ENCODE data around the gene SRA1. TPM values are rescaled to one million over a fixed set of nuclear protein-coding genes. Genes with fewer than 3 reads are reported as not detected.

SRA1 gene
- total RNA-seq, 1 experiment from 2014 or later = 92.9 TPM

DNA sequence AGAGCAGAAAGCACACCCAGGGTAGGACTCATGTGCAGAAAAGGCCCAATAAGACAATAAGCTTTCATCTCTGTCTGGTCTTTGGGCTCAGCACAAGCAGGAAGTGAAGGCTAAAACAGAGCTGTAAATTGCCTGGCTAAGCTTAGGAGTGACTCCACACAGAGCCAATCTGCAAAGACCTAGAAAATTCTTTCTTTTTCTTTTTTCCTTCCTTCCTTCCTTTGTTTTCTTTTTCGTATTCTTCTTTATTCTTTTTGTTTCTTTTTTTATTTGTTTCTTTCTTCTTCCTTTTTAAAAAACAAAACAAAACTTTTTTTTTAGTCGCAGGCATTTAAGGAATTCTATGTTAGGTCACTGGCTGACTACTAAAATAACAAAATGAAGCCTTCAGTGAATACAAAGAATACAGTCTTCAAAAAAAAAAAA, 19.5 kb upstream of the SRA1 start:
- no peaks in the 10 kb centered on the region for H3K27me3 ChIP-seq
- no peaks in the 10 kb centered on the region for H3K9me3 ChIP-seq
- no peak for DNase-seq

DNA sequence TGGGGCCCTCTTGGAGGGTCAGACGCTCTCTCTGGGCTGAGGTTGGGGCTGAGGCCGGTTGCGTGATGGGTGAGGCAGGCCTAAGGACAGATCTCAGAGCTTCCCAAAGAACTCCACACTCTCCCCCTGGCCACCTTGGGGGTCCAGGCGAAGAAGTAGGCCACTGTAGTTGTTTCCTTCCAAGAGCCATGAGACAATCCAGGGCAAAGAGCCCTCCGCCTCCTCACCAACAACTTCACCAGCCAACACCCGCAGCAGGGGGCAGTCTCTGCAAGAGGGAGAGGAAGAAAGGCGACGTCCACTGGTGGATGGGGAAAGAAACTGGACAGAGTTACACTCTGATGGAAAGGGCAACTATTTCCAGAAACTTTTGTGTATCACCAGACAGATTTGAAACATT, 18.0 kb upstream of the SRA1 start:
- H3K9me3 ChIP-seq = no peaks in the 10 kb centered on the region
- H3K27me3 ChIP-seq = no peaks in the 10 kb centered on the region
- no peak overlapping the region for H3K4me3 ChIP-seq
- 0 out of 2 replicates have a peak, but pooled peaks cover 2% of the 10 kb centered on the region for H3K36me3 ChIP-seq
- DNase-seq = peak; percentile 54

More for the DNA sequence above, 19.5 kb upstream of the SRA1 start:
- no peaks in the 10 kb centered on the region for H3K36me3 ChIP-seq
- no peak overlapping the region for H3K4me3 ChIP-seq

- peaks cover 5% of the 10 kb centered on the region; the same call in 1 of the 2 replicates for H3K36me3 ChIP-seq
- DNase-seq = no peak
- H3K27me3 ChIP-seq = no peaks in the 10 kb centered on the region
- no peaks in the 10 kb centered on the region for H3K9me3 ChIP-seq
- H3K4me3 ChIP-seq = no peak overlapping the region
Observed at GRCh38 chr5:140574165-140574564, 16.9 kb upstream of the SRA1 start.

DNA sequence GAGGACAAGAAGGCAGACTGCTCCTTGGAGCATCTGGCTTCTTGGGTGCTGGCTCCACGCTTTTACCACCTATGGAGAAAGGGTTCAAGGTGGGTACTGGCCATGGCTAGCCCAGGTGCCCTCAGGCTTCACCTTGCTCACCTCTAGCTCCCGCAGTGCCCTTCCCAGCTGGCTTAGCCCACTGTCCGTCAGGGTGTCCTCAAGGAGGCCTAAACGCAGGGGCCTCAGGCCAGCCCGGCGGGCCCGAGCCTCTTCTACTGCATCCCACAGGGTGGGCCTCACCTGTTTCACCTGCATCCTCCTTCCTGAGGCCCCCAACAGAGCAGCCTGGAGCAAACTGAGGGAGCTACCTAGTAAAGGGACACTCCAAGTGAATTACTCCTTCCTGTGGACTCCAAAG, 16.4 kb upstream of the SRA1 start:
- no peaks in the 10 kb centered on the region for H3K27me3 ChIP-seq
- DNase-seq = no peak
- no peaks in the 10 kb centered on the region for H3K9me3 ChIP-seq
- peaks cover 9% of the 10 kb centered on the region for H3K36me3 ChIP-seq
- no peak overlapping the region for H3K4me3 ChIP-seq

DNA sequence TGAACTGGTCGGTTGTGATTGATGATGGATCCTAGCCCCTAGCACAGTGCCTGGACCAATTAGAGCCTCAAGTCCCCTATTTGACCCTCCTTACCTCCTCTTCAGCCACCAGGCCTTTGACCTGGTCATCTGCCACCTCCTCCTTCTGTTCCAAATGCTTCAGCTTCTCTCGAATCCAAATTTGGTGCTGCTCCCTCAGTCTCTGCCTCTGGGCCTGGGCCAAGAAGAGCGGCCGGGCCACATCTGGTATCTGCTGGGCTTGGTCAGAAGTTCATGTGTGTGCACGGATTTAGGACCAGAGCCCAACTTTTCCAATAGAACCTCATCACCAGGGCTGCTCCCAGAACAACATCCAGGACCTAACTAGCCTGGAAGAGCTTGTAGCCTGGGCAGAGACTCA, 13.8 kb upstream of the SRA1 start:
- no peaks in the 10 kb centered on the region for H3K9me3 ChIP-seq
- H3K36me3 ChIP-seq = peaks cover 33% of the 10 kb centered on the region
- H3K4me3 ChIP-seq = no peak overlapping the region
- H3K27me3 ChIP-seq = no peaks in the 10 kb centered on the region
- DNase-seq = no peak

DNA sequence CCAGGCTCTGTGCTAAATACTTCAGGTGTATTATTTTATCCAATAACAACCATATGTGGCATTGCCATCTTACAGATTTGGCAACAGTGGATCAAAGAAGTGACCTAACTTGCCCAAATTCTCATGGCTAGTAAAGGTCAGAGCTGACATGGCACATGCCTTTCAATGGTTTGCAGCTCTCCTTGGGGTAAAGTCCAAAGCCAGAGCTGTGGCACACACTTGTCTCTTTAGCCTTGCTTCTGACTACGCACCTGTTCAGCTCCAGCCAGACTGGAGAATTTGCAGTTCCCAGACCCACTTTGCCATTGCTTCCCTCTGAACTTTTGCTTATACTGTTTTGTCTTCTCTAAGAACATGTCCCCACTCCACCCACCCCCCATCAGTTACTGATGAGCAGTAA, 13.2 kb upstream of the SRA1 start:
- DNase-seq = no peak
- Histone ChIP-seq H3K27me3 (no peaks in the 10 kb centered on the region), H3K4me3 (no peak overlapping the region), H3K9me3 (no peaks in the 10 kb centered on the region), H3K36me3 (peaks cover 39% of the 10 kb centered on the region)

DNA sequence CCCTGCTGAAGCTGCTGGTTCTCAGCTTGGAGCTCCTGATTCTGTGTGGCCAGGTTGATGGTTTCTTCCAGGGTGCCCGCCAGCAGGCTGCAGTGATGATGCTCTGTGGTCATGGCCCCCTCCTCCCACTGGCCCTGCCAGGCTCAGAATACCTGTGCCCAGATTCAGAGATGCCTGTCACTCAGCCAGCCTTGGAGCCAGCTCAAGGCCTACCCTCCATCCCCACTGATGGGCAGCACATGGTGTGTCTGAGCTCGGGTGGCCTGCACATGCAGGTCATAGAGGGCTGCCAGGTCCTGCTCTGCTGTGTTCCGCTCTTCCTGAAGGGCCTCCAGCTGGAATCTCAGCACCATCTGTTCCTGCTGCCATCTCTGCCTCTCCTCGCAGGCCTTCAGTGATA, 12.8 kb upstream of the SRA1 start:
- H3K27me3 ChIP-seq = no peaks in the 10 kb centered on the region
- no peaks in the 10 kb centered on the region for H3K9me3 ChIP-seq
- H3K4me3 ChIP-seq = no peak overlapping the region
- no peak for DNase-seq
- peaks cover 43% of the 10 kb centered on the region for H3K36me3 ChIP-seq

GRCh38 chr5:140569197-140569596, 11.9 kb upstream of the SRA1 start:
- Histone ChIP-seq H3K36me3 (peaks cover 43% of the 10 kb centered on the region), H3K4me3 (no peak overlapping the region), H3K27me3 (no peaks in the 10 kb centered on the region), H3K9me3 (no peaks in the 10 kb centered on the region)
- no peak for DNase-seq

GRCh38 chr5:140568443-140569063, 11.3 kb upstream of the SRA1 start:
- DNase-seq = no peak
- Histone ChIP-seq H3K4me3 (no peak overlapping the region), H3K9me3 (no peaks in the 10 kb centered on the region), H3K36me3 (peaks cover 43% of the 10 kb centered on the region), H3K27me3 (no peaks in the 10 kb centered on the region)

GRCh38 chr5:140567871-140568270, 10.6 kb upstream of the SRA1 start:
- no peak for DNase-seq
- peaks cover 43% of the 10 kb centered on the region for H3K36me3 ChIP-seq
- H3K27me3 ChIP-seq = no peaks in the 10 kb centered on the region
- H3K4me3 ChIP-seq = no peak overlapping the region
- no peaks in the 10 kb centered on the region for H3K9me3 ChIP-seq

DNA sequence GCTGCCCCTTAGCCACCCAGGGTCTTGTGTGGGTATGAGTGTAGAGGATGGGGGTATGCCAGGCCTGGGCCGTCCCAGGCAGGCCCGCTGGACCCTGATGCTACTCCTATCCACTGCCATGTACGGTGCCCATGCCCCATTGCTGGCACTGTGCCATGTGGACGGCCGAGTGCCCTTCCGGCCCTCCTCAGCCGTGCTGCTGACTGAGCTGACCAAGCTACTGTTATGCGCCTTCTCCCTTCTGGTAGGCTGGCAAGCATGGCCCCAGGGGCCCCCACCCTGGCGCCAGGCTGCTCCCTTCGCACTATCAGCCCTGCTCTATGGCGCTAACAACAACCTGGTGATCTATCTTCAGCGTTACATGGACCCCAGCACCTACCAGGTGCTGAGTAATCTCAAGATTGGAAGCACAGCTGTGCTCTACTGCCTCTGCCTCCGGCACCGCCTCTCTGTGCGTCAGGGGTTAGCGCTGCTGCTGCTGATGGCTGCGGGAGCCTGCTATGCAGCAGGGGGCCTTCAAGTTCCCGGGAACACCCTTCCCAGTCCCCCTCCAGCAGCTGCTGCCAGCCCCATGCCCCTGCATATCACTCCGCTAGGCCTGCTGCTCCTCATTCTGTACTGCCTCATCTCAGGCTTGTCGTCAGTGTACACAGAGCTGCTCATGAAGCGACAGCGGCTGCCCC, 10.0 kb upstream of the SRA1 start:
- Histone ChIP-seq H3K27me3 (no peaks in the 10 kb centered on the region), H3K36me3 (peaks cover 43% of the 10 kb centered on the region), H3K9me3 (no peaks in the 10 kb centered on the region), H3K4me3 (no peak overlapping the region)
- no peak for DNase-seq

DNA sequence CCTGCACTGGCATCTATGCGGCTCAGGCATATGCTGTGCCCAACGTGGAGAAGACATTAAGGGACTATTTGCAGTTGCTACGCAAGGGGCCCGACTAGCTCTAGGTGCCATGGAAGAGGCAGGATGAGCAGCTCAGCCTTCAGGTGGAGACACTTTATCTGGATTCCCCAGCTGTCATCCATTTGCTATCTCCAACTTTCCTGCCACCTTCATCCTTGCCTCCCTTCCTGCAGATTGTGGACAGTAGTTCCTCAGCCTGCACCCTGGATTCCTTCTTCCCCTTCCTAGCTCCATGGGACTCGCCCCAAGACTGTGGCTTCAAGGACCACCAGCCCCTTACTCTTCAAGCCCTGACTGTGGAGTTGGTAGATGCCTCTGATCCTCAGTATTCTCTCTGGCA, 9.4 kb upstream of the SRA1 start:
- H3K36me3 ChIP-seq = peaks cover 43% of the 10 kb centered on the region

DNA sequence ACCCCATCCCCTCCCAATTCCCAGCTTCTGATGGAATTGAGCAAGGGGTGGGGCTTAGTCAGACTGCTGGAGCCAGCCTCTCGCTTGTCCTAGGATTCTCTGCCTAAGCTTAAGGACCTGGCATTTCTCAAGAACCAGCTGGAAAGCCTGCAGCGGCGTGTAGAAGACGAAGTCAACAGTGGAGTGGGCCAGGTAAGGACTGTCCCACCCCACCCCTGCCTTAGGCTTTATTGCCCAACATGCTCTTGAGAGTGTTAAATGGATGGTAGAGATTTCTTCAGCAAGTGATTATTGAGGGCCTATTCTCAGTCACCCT, 8.5 kb upstream of the SRA1 start:
- Histone ChIP-seq H3K36me3 (peaks cover 43% of the 10 kb centered on the region), H3K27me3 (no peaks in the 10 kb centered on the region), H3K4me3 (peak overlapping the region; percentile 83), H3K9me3 (no peaks in the 10 kb centered on the region)
- peak; percentile 31 for DNase-seq

More for the DNA sequence above, 9.4 kb upstream of the SRA1 start:
- Histone ChIP-seq H3K9me3 (no peaks in the 10 kb centered on the region), H3K27me3 (no peaks in the 10 kb centered on the region), H3K4me3 (no peak overlapping the region)
- DNase-seq = no peak

DNA sequence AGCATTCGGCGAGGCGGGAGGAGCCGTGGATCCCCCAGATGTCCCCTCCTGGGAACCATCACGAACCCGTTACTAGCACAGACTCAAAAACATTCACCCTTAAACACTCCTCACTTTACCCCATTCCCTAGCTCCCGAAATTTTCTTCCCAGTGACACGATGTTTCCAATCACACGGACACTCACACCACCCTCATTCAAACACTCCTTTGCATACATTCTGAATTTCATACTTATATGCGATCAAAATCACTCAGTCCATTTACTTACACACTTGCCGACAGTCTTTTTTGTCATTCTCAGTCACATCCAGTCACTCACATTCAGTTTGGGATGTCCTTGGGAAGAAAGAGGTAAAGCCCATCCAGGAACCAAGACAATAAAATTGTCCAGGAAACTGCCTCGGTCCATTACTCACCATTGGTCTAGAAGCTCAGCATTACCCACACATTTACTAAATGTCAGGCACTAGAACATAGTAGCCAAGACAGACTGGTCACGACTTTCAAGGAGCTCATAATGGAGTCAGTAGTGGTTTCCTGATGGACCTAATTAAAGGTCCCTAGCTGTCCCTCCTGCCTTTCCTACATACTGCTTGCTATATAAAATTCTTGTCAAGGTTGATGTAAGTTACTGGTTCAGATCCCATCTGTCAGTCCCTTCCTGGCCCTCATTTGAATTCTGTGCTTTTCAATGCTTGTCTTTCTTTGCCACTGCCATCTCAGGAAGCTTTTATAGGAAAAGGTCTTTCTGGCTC, 7.9 kb upstream of the SRA1 start:
- H3K27me3 ChIP-seq = no peaks in the 10 kb centered on the region
- peak overlapping the region; percentile 83 for H3K4me3 ChIP-seq
- H3K9me3 ChIP-seq = no peaks in the 10 kb centered on the region
- no peak for DNase-seq
- H3K36me3 ChIP-seq = peaks cover 40% of the 10 kb centered on the region

GRCh38 chr5:140564196-140565023, 7.1 kb upstream of the SRA1 start, which contains the start of the genes APBB3 and SLC35A4:
Gene APBB3 (minus strand): TSS chr5:140564598. CDS start chr5:140564245, 353 bp downstream.
Gene SLC35A4 (plus strand): TSS chr5:140564828. CDS start chr5:140567170, 2,342 bp downstream.
- Histone ChIP-seq H3K27me3 (no peaks in the 10 kb centered on the region), H3K36me3 (peaks cover 38% of the 10 kb centered on the region), H3K9me3 (no peaks in the 10 kb centered on the region), H3K4me3 (peak within 1 kb of the TSS; percentile 83)
- peak; percentile 99 for DNase-seq

- DNase-seq = no peak
- Histone ChIP-seq H3K27me3 (no peaks in the 10 kb centered on the region), H3K36me3 (peaks cover 33% of the 10 kb centered on the region), H3K9me3 (no peaks in the 10 kb centered on the region), H3K4me3 (peak overlapping the region; percentile 83)
Observed at GRCh38 chr5:140563596-140563995, 6.3 kb upstream of the SRA1 start.

Measured in MG63 (cell line).